Endothelial cell of umbilical vein (primary cell): ENCODE measurements around the gene UBQLNL. TPM values are rescaled to one million over a fixed set of nuclear protein-coding genes. Genes with fewer than 3 reads are reported as not detected.

Source experiments
- BruUV-seq: library from RNA; stranded (reverse); fragments of 400-500 nt; replicated peaks from 2 replicates; lab custom pipeline; 2021; lab: Mats Ljungman, UMichigan
- CTCF ChIA-PET: fragments of 300-600, 350-600 bp; sonication (Branson Sonifier 250); formaldehyde crosslinking; loops from one replicate; lab custom pipeline; 2021; ENCODE audit warnings: antibody characterized with exemption, inconsistent platforms; lab: Charles Lee
- POLR2A ChIA-PET: fragments of 300-600, 350-600 bp; sonication (Branson Sonifier 250); formaldehyde crosslinking; loops from one replicate; lab custom pipeline; 2021; ENCODE audit warnings: antibody characterized with exemption, inconsistent platforms; lab: Charles Lee
- DNase-seq: peaks from one replicate; pipeline ENCODE4 v3.0.0-alpha.2; 2011; ENCODE audit warnings: low read depth, low spot score
- FAIRE-seq: peaks from 2 replicates; lab custom pipeline; 2011; peaks lifted over from hg19 to GRCh38; lab: Jason Lieb, UNC
- H2AFZ ChIP-seq: 2 replicates; pipeline ENCODE4 v1.6.0; 2012; ENCODE audit warnings: low read depth, low read length, control low read depth, inconsistent platforms
- H3K27ac ChIP-seq: 2 replicates; pipeline ENCODE4 v1.5.1; 2011; ENCODE audit warnings: low read depth, mild to moderate bottlenecking, control low read depth, low read length, moderate library complexity; ENCODE audit not compliant: insufficient read depth
- H3K27me3 ChIP-seq, 2 experiments: 2 replicates each; pipeline versions ENCODE4 v1.6.0 to v1.6.1; 2011; ENCODE audit warnings: low read length in 2 of 2, mixed read lengths in 1 of 2; ENCODE audit not compliant: control insufficient read depth in 2 of 2, insufficient read depth in 2 of 2
- H3K36me3 ChIP-seq, 2 experiments: 2 replicates in 1 of 2; 3 replicates in 1 of 2; pipeline ENCODE4 v1.5.1; 2011; ENCODE audit warnings: low read length in 2 of 2, mild to moderate bottlenecking in 1 of 2, moderate library complexity in 1 of 2; ENCODE audit not compliant: control insufficient read depth in 2 of 2, insufficient read depth in 2 of 2; ENCODE audit errors: extremely low read depth in 1 of 2
- H3K4me1 ChIP-seq: 3 replicates; pipeline ENCODE4 v1.5.1; 2011; ENCODE audit warnings: mild to moderate bottlenecking, low read length; ENCODE audit not compliant: control insufficient read depth, insufficient read depth; ENCODE audit errors: extremely low read depth
- H3K4me2 ChIP-seq: 2 replicates; pipeline ENCODE4 v1.6.1; 2011; ENCODE audit warnings: low read length, control low read depth, mixed read lengths; ENCODE audit not compliant: insufficient read depth
- H3K4me3 ChIP-seq, 3 experiments: fragments of 200-600 bp in 1 of 3; sonication (generic), shearing (Covaris generic) in 1 of 3; replicated peaks in 1 of 3; 2 replicates each; pipeline ENCODE4 v1.5.1; 2011 to 2016; ENCODE audit warnings: control low read depth in 3 of 3, low read length in 3 of 3, mild to moderate bottlenecking in 2 of 3, inconsistent platforms in 1 of 3, low read depth in 1 of 3, moderate library complexity in 1 of 3; ENCODE audit not compliant: insufficient read depth in 1 of 3
- H3K79me2 ChIP-seq: 2 replicates; pipeline ENCODE4 v1.6.0; 2012; ENCODE audit warnings: low read length, inconsistent platforms; ENCODE audit not compliant: control insufficient read depth, insufficient read depth
- H3K9ac ChIP-seq: replicated peaks from 2 replicates; pipeline ENCODE3; 2011; ENCODE audit warnings: low read length, control low read depth; ENCODE audit not compliant: insufficient read depth; ENCODE audit errors: extremely low read depth
- H3K9me1 ChIP-seq: replicated peaks from 3 replicates; pipeline ENCODE4 v1.6.0; 2011; ENCODE audit warnings: mild to moderate bottlenecking, low read length; ENCODE audit not compliant: control insufficient read depth, insufficient read depth; ENCODE audit errors: extremely low read depth
- H3K9me3 ChIP-seq: replicated peaks from 2 replicates; pipeline ENCODE4 v1.5.1; 2012; ENCODE audit warnings: low read length, inconsistent platforms; ENCODE audit not compliant: control insufficient read depth, insufficient read depth
- H4K20me1 ChIP-seq: replicated peaks from 2 replicates; pipeline ENCODE3; 2011; ENCODE audit warnings: mild to moderate bottlenecking, low read length; ENCODE audit not compliant: control insufficient read depth, insufficient read depth; ENCODE audit errors: extremely low read depth
- EZH2 ChIP-seq: IDR thresholded peaks from 2 replicates; pipeline ENCODE4 v1.6.1; 2012; ENCODE audit warnings: borderline replicate concordance, low read depth, mild to moderate bottlenecking, moderate library complexity, low read length, inconsistent platforms; ENCODE audit not compliant: severe bottlenecking
- FOS ChIP-seq: IDR thresholded peaks from 2 replicates; pipeline ENCODE4 v1.6.1; 2011; ENCODE audit warnings: mild to moderate bottlenecking, low read length, moderate library complexity, borderline replicate concordance; ENCODE audit not compliant: insufficient read depth
- GATA2 ChIP-seq: IDR thresholded peaks from 2 replicates; pipeline ENCODE4 v1.7.0; 2011; ENCODE audit warnings: low read depth, mild to moderate bottlenecking, moderate library complexity, mixed read lengths, low read length; ENCODE audit not compliant: insufficient read length, insufficient read depth
- JUN ChIP-seq: IDR thresholded peaks from 2 replicates; pipeline ENCODE4 v1.6.1; 2011; ENCODE audit warnings: borderline replicate concordance, low read depth; ENCODE audit not compliant: insufficient read length, insufficient read depth
- MYC ChIP-seq: IDR thresholded peaks from one replicate; pipeline ENCODE4 v1.6.1; 2011; ENCODE audit warnings: mild to moderate bottlenecking, low read depth, low read length
- POLR2A ChIP-seq: IDR thresholded peaks from 2 replicates; pipeline ENCODE4 v1.6.1; 2012; ENCODE audit warnings: low read depth, mild to moderate bottlenecking, control low read depth, low read length
- POLR2AphosphoS5 ChIP-seq: IDR thresholded peaks from 2 replicates; pipeline ENCODE4 v1.6.1; 2012; ENCODE audit warnings: low read depth, mild to moderate bottlenecking, control low read depth, low read length, moderate library complexity; ENCODE audit not compliant: insufficient read depth
- dilution Hi-C: fragments of 300-500 bp; cut with MboI; formaldehyde crosslinking; loops from one replicate; pipeline ENCODE4 v1.15.0; 2019; ENCODE audit warnings: low sequenced_read_pairs; ENCODE audit not compliant: extremely low pct_ligation_motif_present
- intact Hi-C: fragments of 100-400 bp; cut with micrococcal nuclease; formaldehyde crosslinking; loops from one replicate; pipeline ENCODE4 v1.10.0; 2022
- polyA plus RNA-seq, 4 experiments: library from polyadenylated mRNA; depleted of rRNA in 3 of 4; stranded (reverse) in 3 of 4; unstranded in 1 of 4; fragments of >200 nt; gene quantifications; 2 replicates each; pipeline versions ENCODE4 v1.2.1 to v1.2.3, GENCODE V29; 2011 to 2012; ENCODE audit warnings: missing spikeins in 1 of 4
- total RNA-seq: library from RNA; stranded (reverse); gene quantifications from 2 replicates; pipeline ENCODE4 v1.2.3, GENCODE V29; 2021
- TF ChIP-seq, protein P1 (sequence below): IDR thresholded peaks from 2 replicates; pipeline ENCODE4 v1.6.1; 2011; ENCODE audit not compliant: insufficient read depth, insufficient read length
- TF ChIP-seq, protein P2 (sequence below), 2 donors: IDR thresholded peaks; 1 replicate in 1 of 2; 2 replicates in 1 of 2; pipeline ENCODE4 v1.5.1; 2011; ENCODE audit warnings: low read length in 2 of 2, mild to moderate bottlenecking in 2 of 2, moderate library complexity in 2 of 2, control low read depth in 1 of 2, inconsistent platforms in 1 of 2, low read depth in 1 of 2; ENCODE audit not compliant: insufficient read depth in 1 of 2; ENCODE audit errors: extremely low read depth in 1 of 2

The UBQLNL gene
- total and polyA plus RNA-seq, 2 donors (not counting 3 experiments of a cell fraction or from before 2014, with no cell fraction given) = 0.33 to 0.48 TPM

DNA sequence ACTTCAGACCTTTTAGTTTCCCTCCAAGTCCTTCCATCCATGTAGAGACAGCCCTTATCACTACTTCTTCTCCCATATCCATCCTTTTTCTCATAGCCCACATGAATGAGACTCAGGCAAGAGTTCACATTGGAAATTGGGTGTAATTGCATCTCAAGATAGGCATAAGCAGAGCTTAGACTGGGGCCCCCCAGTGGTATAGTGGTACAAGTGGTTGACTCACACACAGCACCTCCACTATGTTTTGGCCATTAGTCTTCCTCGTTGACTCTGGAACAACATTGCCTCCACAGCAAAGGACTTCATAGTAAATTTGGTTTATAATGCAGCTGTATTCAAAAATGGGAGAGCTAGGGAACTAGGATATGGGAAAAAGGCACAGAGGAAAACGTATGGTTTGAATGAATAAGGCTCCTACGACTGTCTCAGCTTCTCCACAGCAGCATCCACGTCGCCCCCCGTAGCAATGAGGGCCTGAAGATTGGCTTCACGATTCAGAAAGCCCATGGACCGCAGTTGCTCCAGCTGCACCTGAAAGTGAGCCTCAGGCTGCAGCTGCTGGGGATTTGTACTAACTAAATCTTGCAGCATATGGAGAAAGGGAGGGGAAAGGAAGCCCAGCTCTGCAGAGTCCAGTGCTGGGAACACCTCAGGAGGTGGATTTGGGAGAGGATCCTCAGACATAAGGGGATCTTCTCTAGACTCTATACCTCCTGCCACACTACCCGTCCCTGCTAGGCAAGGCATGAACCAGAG is 9.1 kb downstream of the UBQLNL start:
- DNase-seq = no peak
- Histone ChIP-seq H3K36me3 (no peaks in the 10 kb centered on the region), H3K79me2 (no peaks in the 10 kb centered on the region), H2AFZ (no peak overlapping the region), H3K27ac (no peak overlapping the region), H3K9ac (no peak overlapping the region), H3K9me1 (no peaks in the 10 kb centered on the region), H4K20me1 (no peaks in the 10 kb centered on the region), H3K27me3 (peaks cover 0 to 2% of the 10 kb centered on the region in 2 experiments), H3K4me2 (no peak overlapping the region), H3K4me3 (no peak overlapping the region), H3K9me3 (no peaks in the 10 kb centered on the region), H3K4me1 (no peaks in the 10 kb centered on the region)
- POLR2A ChIA-PET = no interaction called here
- FAIRE-seq = no peak
- intact Hi-C loops (no loop called here), dilution Hi-C loops (no loop called here)
- CTCF ChIA-PET = interaction anchor here (1.1 to 1.2 kb wide), 2 partner anchors 10 to 16 kb away, joined by 3 read pairs; partner anchors contain the start of gene UBQLNL
- BruUV-seq = no TSS peak
- TF ChIP-seq, protein P1, sequence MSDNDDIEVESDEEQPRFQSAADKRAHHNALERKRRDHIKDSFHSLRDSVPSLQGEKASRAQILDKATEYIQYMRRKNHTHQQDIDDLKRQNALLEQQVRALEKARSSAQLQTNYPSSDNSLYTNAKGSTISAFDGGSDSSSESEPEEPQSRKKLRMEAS = no peak
- no peak for TF ChIP-seq POLR2A

DNA sequence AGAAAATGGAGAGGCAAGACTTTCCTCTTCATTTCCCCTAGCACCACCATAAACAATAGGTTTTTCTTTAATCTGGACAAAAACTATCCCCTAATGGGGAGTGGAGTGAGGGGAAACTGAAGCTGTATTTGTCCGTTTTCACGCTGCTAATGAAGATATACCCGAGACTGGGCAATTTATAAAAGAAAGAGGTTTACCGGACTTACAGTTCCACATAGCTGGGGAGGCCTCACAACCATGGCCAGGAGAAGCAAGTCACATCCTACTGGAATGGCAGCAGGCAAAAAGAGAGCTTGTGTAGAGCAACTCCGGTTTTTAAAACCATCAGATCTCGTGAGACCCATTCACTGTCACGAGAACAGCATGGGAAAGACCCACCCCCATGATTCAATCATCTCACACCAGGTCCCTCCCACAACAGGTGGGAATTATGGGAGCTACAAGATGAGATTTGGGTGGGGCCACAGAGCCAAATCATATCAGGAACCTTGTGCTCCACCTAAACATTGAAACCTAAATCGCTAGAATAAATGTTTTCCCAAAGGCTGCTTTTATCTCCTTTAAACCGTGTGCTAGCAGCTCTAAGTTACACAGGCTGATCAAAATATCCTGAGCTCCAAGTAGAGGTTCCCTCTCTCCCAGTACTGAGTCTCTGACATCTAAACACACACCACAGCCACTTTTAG is 11.0 kb downstream of the UBQLNL start:
- dilution Hi-C loops = no loop called here
- no peak for FAIRE-seq

More for the DNA sequence above, 11.0 kb downstream of the UBQLNL start:
- H3K4me3 ChIP-seq = no peak overlapping the region
- H3K4me2 ChIP-seq = no peak overlapping the region
- intact Hi-C loops = no loop called here
- H4K20me1 ChIP-seq = no peaks in the 10 kb centered on the region
- H3K36me3 ChIP-seq = no peaks in the 10 kb centered on the region
- no TSS peak for BruUV-seq
- TF ChIP-seq POLR2A (no peak), MYC (no peak), GATA2 (no peak), POLR2AphosphoS5 (no peak), EZH2 (no peak), FOS (no peak), JUN (no peak)
- TF ChIP-seq, protein P1 = no peak
- TF ChIP-seq, protein P2, sequence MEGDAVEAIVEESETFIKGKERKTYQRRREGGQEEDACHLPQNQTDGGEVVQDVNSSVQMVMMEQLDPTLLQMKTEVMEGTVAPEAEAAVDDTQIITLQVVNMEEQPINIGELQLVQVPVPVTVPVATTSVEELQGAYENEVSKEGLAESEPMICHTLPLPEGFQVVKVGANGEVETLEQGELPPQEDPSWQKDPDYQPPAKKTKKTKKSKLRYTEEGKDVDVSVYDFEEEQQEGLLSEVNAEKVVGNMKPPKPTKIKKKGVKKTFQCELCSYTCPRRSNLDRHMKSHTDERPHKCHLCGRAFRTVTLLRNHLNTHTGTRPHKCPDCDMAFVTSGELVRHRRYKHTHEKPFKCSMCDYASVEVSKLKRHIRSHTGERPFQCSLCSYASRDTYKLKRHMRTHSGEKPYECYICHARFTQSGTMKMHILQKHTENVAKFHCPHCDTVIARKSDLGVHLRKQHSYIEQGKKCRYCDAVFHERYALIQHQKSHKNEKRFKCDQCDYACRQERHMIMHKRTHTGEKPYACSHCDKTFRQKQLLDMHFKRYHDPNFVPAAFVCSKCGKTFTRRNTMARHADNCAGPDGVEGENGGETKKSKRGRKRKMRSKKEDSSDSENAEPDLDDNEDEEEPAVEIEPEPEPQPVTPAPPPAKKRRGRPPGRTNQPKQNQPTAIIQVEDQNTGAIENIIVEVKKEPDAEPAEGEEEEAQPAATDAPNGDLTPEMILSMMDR (IDR thresholded peaks at IDR 0.05; ENCODE audit: extremely low read depth in 1 of 2, insufficient read depth in 1 of 2, low read depth in 1 of 2, low read length in 2 of 2) = no peak
- POLR2A ChIA-PET = no interaction called here
- H3K27me3 ChIP-seq = peaks cover 0 to 3% of the 10 kb centered on the region in 2 experiments
- no peaks in the 10 kb centered on the region for H3K9me1 ChIP-seq
- no peaks in the 10 kb centered on the region for H3K9me3 ChIP-seq
- H3K4me1 ChIP-seq = no peaks in the 10 kb centered on the region
- H3K27ac ChIP-seq = no peak overlapping the region
- H3K9ac ChIP-seq = no peak overlapping the region
- CTCF ChIA-PET = interaction anchor here (1.5 kb wide), 1 partner anchor 386 kb away, joined by 3 read pairs; no protein-coding TSS in a partner anchor
- H2AFZ ChIP-seq = no peak overlapping the region
- H3K79me2 ChIP-seq = no peaks in the 10 kb centered on the region
- no peak for DNase-seq
